ENCODE measurements around the gene VAMP2.

Gene VAMP2

DNA sequence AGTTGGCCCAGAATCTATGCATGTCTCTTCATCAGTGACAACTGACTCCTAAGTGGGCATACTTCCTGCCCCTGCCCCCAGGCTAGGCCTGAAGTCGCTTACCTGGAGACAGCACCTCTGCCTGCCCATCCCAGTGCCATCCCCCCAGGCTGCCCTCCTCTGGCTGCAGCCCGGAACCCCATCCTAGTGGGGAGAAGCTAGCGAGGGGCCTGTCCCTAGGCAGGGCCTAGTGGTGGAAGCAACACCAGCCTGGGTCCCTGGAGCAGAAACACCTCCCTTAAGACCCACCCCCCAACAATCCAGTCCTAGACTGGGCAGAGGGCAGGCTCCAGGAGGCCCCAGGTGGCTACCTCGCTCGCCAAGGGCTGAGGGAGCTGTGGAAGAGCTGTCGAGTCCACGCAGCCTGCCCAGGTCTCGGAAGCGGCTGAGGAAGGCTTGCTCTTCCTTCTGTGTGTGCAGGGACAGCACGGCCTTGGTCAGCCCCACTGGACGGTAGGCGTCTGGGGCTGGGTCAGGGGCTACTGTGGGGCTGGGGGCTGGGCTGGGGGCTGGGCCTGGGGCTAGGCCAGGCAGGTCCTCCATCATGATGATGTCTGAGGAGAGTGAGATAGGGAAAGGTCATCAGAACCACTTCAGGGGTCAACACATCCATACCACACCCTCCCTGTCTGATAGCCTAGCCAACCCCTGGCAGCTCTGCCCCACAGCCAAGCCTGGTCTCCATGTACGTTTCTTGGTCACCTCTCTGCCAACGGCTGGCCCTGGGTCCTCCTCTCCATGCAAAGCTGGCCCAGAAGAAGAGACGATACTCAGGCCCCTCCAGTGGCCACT lies 18.1 kb downstream of the VAMP2 start:
- no peak overlapping the region for H3K4me3 ChIP-seq (ENCODE audit: low read length)
- no peak for DNase-seq (ENCODE audit: low read depth)
- TF ChIP-seq, protein P1, sequence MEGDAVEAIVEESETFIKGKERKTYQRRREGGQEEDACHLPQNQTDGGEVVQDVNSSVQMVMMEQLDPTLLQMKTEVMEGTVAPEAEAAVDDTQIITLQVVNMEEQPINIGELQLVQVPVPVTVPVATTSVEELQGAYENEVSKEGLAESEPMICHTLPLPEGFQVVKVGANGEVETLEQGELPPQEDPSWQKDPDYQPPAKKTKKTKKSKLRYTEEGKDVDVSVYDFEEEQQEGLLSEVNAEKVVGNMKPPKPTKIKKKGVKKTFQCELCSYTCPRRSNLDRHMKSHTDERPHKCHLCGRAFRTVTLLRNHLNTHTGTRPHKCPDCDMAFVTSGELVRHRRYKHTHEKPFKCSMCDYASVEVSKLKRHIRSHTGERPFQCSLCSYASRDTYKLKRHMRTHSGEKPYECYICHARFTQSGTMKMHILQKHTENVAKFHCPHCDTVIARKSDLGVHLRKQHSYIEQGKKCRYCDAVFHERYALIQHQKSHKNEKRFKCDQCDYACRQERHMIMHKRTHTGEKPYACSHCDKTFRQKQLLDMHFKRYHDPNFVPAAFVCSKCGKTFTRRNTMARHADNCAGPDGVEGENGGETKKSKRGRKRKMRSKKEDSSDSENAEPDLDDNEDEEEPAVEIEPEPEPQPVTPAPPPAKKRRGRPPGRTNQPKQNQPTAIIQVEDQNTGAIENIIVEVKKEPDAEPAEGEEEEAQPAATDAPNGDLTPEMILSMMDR (IDR thresholded peaks at IDR 0.05; ENCODE audit: insufficient read depth, low read depth, low read length, missing control alignments): no peak

- no peak overlapping the region for H3K4me3 ChIP-seq (ENCODE audit: low read length)
- TF ChIP-seq, protein P1 (IDR thresholded peaks at IDR 0.05; ENCODE audit: insufficient read depth, low read depth, low read length, missing control alignments): no peak
- DNase-seq (ENCODE audit: low read depth): no peak
Observed at GRCh38 chr17:8143581-8144400, 19.0 kb downstream of the VAMP2 start.

DNA sequence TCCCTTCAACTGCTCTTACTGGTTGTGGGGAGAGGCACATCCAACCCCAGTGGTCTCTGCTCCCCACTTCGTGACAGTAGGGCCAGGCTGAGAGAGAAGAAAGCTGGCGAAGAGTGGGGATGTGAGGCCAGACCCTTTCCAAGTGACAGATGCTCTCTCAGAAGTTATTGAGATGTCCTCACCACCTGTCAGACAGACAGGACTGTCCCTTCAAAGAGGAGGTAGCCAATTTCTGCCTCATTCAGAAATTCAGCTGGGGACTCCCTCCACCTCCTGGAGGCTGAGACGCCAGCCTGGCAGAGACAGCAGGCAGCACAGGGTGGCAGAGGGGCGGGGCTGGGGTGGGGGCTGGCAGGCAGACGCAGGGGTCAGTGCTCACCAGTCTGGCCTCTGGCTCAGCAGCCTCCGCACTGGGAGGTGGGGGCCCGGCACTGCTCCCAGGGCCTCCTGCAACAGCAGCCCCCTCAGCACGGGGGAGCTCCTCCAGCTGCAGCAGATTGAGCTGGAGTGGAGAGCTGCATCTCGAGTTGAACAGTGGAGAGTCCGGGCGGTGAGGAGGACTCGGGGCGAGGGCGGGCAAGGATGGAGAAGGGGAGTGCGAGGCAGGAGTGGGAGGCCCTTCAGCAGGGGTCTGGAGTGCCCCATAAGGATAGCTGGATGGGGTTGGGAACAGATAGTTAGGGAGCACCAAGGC lies 19.7 kb downstream of the VAMP2 start:
- no peak for DNase-seq (ENCODE audit: low read depth)
- H3K4me3 ChIP-seq (ENCODE audit: low read length): no peak overlapping the region

DNA sequence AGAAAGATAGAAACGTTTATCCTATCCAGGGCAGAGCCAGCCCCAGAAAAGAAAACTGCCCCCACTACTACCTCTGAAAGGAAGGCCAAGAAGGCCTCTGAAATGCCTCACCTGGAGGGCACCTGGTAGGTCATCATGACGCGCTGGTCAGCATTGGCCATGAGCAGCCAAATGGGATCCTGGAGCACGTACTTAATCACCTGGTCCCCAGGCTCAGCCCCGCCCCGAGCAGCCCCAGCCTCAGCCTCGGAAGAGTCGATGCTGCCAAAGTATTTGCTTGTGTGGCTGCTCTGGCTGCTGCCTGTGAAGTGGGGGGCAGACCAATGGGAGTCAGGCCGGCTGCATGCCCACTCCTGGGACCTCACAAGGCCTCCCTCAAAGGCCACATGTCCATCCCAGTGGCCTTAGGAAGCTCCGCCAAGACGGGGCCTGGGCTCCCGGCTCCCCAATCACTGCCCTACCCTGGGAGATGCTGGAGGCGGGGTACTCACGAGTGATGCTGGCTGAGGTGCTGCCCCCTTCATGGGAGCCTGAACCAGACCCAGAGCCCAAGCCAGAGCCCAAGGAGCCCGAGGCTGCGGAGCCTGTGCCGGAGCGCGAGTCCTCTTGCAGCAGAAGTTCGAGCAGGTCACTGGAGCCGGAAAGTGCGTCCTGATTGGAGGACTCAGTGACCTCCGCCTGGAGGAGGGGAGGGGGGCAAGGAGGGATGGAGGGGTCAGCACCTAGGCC lies 20.4 kb downstream of the VAMP2 start:
- H3K4me3 ChIP-seq (ENCODE audit: low read length): no peak overlapping the region
- TF ChIP-seq, protein P1 (IDR thresholded peaks at IDR 0.05; ENCODE audit: insufficient read depth, low read depth, low read length, missing control alignments): no peak
- DNase-seq (ENCODE audit: low read depth): no peak

More for the DNA sequence above, 19.7 kb downstream of the VAMP2 start:
- TF ChIP-seq, protein P1 (IDR thresholded peaks at IDR 0.05; ENCODE audit: insufficient read depth, low read depth, low read length, missing control alignments): no peak

GRCh38 chr17:8141741-8142140 lies 21.0 kb downstream of the VAMP2 start:
- TF ChIP-seq, protein P1 (IDR thresholded peaks at IDR 0.05; ENCODE audit: insufficient read depth, low read depth, low read length, missing control alignments): no peak
- no peak overlapping the region for H3K4me3 ChIP-seq (ENCODE audit: low read length)
- no peak for DNase-seq (ENCODE audit: low read depth)

GRCh38 chr17:8141045-8141444 lies 21.7 kb downstream of the VAMP2 start:
- TF ChIP-seq, protein P1 (IDR thresholded peaks at IDR 0.05; ENCODE audit: insufficient read depth, low read depth, low read length, missing control alignments): no peak
- no peak overlapping the region for H3K4me3 ChIP-seq (ENCODE audit: low read length)
- no peak for DNase-seq (ENCODE audit: low read depth)

All from epithelial cell of esophagus (primary cell).